SIG-M5 treated with dmso at 0.1 percent for 504 hours (cell line): ENCODE results near the gene DGKQ.
"Not testable (repeated sequence)": the region's sequence is repeated elsewhere in the genome, so short reads cannot be mapped to it uniquely, and the experiment has no call there.

Source experiments
- DNase-seq: peaks from one replicate; lab custom pipeline; 2025; ENCODE audit not compliant: unreplicated experiment; lab: John Stamatoyannopoulos, UW

The DGKQ gene

GRCh38 chr4:1011022-1011665 lies 37.8 kb upstream of the DGKQ start, which contains the start of gene FGFRL1:
TSS of gene FGFRL1 (plus strand) at chr4:1011626. CDS start at chr4:1012486, 860 bp downstream.
- DNase-seq = peak; percentile 77

- peak; percentile 90 for DNase-seq
Measured at GRCh38 chr4:1010395-1011021, 37.1 kb upstream of the DGKQ start.

GRCh38 chr4:1009542-1010394 lies 36.4 kb upstream of the DGKQ start:
- peak; percentile 60 for DNase-seq

GRCh38 chr4:1008840-1009541 lies 35.6 kb upstream of the DGKQ start:
- no peak for DNase-seq

- no peak for DNase-seq
Measured at GRCh38 chr4:1006856-1007255, 33.5 kb upstream of the DGKQ start.

- no peak for DNase-seq
Measured at GRCh38 chr4:1004557-1005485, 31.5 kb upstream of the DGKQ start.

GRCh38 chr4:1004071-1004418 lies 30.7 kb upstream of the DGKQ start:
- DNase-seq = no peak

- no peak for DNase-seq
Measured at GRCh38 chr4:1003271-1004070, 30.1 kb upstream of the DGKQ start.

- DNase-seq = no peak
Measured at GRCh38 chr4:1002631-1003251, 29.4 kb upstream of the DGKQ start.

GRCh38 chr4:1002131-1002630 lies 28.8 kb upstream of the DGKQ start:
- no peak for DNase-seq

- no peak for DNase-seq
Measured at GRCh38 chr4:1001561-1002130, 28.3 kb upstream of the DGKQ start.

- DNase-seq = no peak
Measured at GRCh38 chr4:1000686-1001260, 27.4 kb upstream of the DGKQ start.

- no peak for DNase-seq
Measured at GRCh38 chr4:999882-1000425, 26.6 kb upstream of the DGKQ start.

- not testable (repeated sequence) for DNase-seq
Measured at GRCh38 chr4:999240-999863, 26.0 kb upstream of the DGKQ start.

- no peak for DNase-seq
Measured at GRCh38 chr4:998096-998691, 24.8 kb upstream of the DGKQ start.

- DNase-seq = no peak
Measured at GRCh38 chr4:997375-998071, 24.2 kb upstream of the DGKQ start.
